ENCODE measurements around the gene GRID1. TPM values are rescaled to one million over a fixed set of nuclear protein-coding genes. Genes with fewer than 3 reads are reported as not detected.

The GRID1 gene
- total RNA-seq, 1 experiment from 2014 or later = not detected

DNA sequence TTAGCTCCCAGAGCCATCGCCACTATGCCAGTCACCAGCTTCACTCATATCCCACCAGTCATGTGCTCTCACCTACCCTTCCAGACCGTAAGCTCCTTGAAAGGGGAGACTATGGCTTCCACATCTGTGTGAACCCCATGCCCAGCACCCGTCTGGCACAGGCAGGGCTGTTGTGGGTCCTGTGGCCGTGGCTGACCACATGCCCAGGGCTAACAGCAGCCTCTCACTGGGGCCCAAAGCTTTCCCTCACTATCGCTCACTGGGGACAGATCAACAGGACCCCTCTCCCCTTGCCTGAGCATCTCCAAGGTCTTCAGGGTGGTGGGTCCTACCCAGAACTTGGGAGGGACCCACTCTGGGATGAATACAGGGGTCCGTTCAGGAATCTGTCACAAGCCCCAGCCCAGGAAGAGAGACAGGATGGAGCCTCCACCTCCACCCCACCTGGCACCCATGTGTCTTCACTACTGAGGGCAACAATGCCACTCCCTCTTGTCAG, 303.9 kb downstream of the GRID1 start:
- intact Hi-C loops (cut with micrococcal nuclease; ENCODE audit: unreplicated experiment) = no loop called here
- BruUV-seq (replicated peaks) = no TSS peak
- H3K36me3 Mint-ChIP-seq (ENCODE audit: insufficient read depth, unreplicated experiment) = no peaks in the 10 kb centered on the region
- DNase-seq = no peak
- H3K27ac Mint-ChIP-seq (ENCODE audit: unreplicated experiment) = no peak overlapping the region
- no peaks in the 10 kb centered on the region for H3K4me1 Mint-ChIP-seq (ENCODE audit: low read depth, unreplicated experiment)
- TF ChIP-seq, protein P1, sequence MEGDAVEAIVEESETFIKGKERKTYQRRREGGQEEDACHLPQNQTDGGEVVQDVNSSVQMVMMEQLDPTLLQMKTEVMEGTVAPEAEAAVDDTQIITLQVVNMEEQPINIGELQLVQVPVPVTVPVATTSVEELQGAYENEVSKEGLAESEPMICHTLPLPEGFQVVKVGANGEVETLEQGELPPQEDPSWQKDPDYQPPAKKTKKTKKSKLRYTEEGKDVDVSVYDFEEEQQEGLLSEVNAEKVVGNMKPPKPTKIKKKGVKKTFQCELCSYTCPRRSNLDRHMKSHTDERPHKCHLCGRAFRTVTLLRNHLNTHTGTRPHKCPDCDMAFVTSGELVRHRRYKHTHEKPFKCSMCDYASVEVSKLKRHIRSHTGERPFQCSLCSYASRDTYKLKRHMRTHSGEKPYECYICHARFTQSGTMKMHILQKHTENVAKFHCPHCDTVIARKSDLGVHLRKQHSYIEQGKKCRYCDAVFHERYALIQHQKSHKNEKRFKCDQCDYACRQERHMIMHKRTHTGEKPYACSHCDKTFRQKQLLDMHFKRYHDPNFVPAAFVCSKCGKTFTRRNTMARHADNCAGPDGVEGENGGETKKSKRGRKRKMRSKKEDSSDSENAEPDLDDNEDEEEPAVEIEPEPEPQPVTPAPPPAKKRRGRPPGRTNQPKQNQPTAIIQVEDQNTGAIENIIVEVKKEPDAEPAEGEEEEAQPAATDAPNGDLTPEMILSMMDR (IDR thresholded peaks at IDR 0.05; ENCODE audit: unreplicated experiment) = no peak
- CTCF ChIA-PET = no interaction called here
- H3K4me3 Mint-ChIP-seq (ENCODE audit: low read depth, unreplicated experiment) = no peak overlapping the region
- no peaks in the 10 kb centered on the region for H3K9me3 Mint-ChIP-seq (ENCODE audit: low read depth, unreplicated experiment)
- H3K27me3 Mint-ChIP-seq (ENCODE audit: unreplicated experiment) = peaks cover 82% of the 10 kb centered on the region

DNA sequence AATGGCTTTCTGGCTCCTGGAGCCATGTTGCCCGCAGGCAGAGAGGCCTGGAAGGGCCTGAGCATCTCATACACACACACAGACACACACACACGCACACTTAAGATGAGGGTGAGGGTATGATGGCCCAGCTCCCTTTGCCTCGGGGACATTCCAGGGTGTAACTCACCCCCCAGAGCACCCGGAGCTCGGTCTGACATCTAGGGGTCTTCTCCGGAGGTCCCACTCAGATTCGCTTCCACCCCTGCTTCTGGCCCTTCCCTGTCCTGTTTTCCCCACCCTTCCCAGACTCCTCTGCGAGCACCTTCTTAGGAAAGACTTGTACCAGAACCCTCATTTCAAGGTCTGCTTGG, 304.4 kb downstream of the GRID1 start:
- peaks cover 87% of the 10 kb centered on the region for H3K27me3 Mint-ChIP-seq (ENCODE audit: unreplicated experiment)
- intact Hi-C loops (cut with micrococcal nuclease; ENCODE audit: unreplicated experiment) = no loop called here
- H3K4me3 Mint-ChIP-seq (ENCODE audit: low read depth, unreplicated experiment) = no peak overlapping the region
- no peaks in the 10 kb centered on the region for H3K36me3 Mint-ChIP-seq (ENCODE audit: insufficient read depth, unreplicated experiment)
- no peak overlapping the region for H3K27ac Mint-ChIP-seq (ENCODE audit: unreplicated experiment)
- no peaks in the 10 kb centered on the region for H3K4me1 Mint-ChIP-seq (ENCODE audit: low read depth, unreplicated experiment)
- TF ChIP-seq, protein P1 (IDR thresholded peaks at IDR 0.05; ENCODE audit: unreplicated experiment) = no peak
- CTCF ChIA-PET = no interaction called here
- no peak for DNase-seq
- no peaks in the 10 kb centered on the region for H3K9me3 Mint-ChIP-seq (ENCODE audit: low read depth, unreplicated experiment)
- BruUV-seq (replicated peaks) = no TSS peak

DNA sequence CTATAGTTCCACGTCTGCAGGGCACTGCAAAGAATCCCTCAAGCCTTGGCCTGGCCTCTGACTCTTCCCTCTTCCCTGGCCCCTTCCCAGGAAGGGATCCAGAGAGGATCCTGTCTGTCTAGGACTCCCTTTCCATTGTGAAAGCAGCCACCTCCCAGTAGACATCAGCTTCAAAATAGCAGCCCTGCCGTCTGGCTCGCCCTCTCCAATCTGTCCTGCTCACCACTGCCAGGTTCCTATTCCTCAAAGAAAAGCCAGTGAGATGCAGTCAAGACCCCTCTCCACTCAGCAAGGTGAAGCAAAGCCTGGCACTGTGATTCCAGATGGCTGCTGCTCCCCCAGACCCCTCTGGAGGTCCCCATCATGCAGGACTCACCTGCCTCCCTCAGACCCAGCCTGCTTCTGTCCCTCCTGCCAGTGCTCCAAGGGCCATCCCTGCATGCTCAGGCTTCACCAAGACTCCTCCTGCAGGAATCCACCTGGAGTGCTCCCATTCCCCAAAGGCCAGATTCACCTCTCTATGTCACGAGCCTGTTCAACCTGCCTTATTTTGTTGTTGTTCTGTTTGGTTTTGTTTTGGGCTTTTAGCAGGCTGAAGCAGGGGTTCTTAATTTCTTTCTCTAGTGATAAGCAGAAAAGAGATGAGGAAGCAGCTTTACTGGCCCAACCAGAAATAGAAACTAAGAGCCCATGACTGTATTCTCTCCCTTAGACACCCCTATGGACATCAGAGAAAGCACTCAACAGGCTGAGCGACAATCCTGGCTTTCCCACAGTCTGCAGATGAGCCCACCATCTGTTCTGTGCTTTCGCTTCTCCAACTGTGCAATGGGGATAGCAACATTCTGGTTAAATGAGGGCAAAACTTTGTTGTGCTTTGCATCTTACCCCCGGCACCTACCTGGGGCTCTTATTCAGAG, 305.1 kb downstream of the GRID1 start:
- CTCF ChIA-PET = no interaction called here
- intact Hi-C loops (cut with micrococcal nuclease; ENCODE audit: unreplicated experiment) = no loop called here
- no peaks in the 10 kb centered on the region for H3K4me1 Mint-ChIP-seq (ENCODE audit: low read depth, unreplicated experiment)
- no peak overlapping the region for H3K4me3 Mint-ChIP-seq (ENCODE audit: low read depth, unreplicated experiment)
- TF ChIP-seq, protein P1 (IDR thresholded peaks at IDR 0.05; ENCODE audit: unreplicated experiment) = no peak
- no TSS peak for BruUV-seq (replicated peaks)
- H3K9me3 Mint-ChIP-seq (ENCODE audit: low read depth, unreplicated experiment) = no peaks in the 10 kb centered on the region
- H3K36me3 Mint-ChIP-seq (ENCODE audit: insufficient read depth, unreplicated experiment) = no peaks in the 10 kb centered on the region
- no peak for DNase-seq
- no peak overlapping the region for H3K27ac Mint-ChIP-seq (ENCODE audit: unreplicated experiment)
- peaks cover 89% of the 10 kb centered on the region for H3K27me3 Mint-ChIP-seq (ENCODE audit: unreplicated experiment)

DNA sequence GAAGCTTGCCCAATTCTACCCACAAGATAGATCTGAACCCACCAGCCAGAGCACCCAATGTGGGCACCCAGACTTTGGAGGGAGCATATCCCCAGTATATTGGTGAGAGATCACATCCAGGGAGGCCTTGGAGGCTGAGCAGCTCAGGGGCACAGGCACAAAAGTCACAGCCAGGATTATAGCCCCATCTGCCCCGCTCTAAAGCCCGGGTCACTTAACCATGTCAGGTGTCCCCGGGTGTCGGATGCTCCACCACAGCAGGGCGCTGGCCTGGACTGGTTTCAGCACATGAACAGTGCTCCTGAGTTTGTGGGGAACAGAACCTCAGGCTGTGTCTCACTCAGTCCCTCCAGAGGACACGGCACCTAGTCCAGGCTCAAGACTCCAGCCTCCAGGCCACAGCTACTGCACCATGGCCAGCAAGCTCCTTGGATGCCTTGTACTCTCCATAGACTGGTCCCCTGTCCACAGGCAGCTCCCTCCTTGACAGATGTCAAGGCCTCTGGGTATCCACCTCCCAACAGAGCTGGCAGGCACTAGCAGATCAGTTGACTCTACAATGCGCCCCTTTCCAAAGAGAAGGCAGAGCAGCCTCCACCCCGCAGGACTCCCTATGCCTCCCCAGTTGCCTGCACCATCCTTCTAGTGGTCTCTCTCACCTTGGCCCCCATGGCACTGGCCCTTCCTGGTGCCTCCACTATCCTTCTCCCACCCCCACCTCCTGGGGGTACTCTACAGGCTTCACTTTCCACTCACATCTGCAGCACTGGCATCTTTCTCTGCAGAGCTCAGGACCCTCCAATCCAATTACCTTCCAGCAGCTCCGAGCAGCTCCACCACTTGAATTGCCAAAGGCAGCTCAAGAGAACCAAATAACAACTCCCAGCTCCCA, 306.0 kb downstream of the GRID1 start:
- CTCF ChIA-PET = no interaction called here
- H3K9me3 Mint-ChIP-seq (ENCODE audit: low read depth, unreplicated experiment) = no peaks in the 10 kb centered on the region
- H3K27ac Mint-ChIP-seq (ENCODE audit: unreplicated experiment) = no peak overlapping the region
- BruUV-seq (replicated peaks) = no TSS peak
- DNase-seq = no peak
- no peaks in the 10 kb centered on the region for H3K36me3 Mint-ChIP-seq (ENCODE audit: insufficient read depth, unreplicated experiment)
- TF ChIP-seq, protein P1 (IDR thresholded peaks at IDR 0.05; ENCODE audit: unreplicated experiment) = no peak
- peaks cover 80% of the 10 kb centered on the region for H3K27me3 Mint-ChIP-seq (ENCODE audit: unreplicated experiment)
- intact Hi-C loops (cut with micrococcal nuclease; ENCODE audit: unreplicated experiment) = no loop called here
- H3K4me1 Mint-ChIP-seq (ENCODE audit: low read depth, unreplicated experiment) = no peaks in the 10 kb centered on the region
- no peak overlapping the region for H3K4me3 Mint-ChIP-seq (ENCODE audit: low read depth, unreplicated experiment)
